GM21367 (cell line): ENCODE measurements around the gene KLHL15.

Source experiments
- ATAC-seq: cut with Tn5 transposase; IDR thresholded peaks from one replicate; pipeline ENCODE4 v1.9.1; 2021; ENCODE audit not compliant: unreplicated experiment

Gene KLHL15

DNA sequence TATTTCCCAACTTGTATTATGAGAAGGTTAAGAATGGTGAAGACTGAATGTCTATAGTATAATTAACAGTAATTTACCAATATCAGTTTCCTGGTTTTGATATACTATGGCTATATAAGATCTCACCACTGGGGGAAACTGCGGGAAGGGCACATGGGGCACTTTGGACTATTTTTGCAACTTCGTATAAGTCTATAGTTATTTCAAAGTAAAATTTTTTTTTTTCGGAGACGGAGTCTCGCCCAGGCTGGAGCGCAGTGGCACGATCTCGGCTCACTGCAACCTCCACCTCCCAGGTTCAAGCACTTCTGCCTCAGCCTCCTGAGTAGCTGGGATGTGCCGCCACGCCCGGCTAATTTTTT lies 73.1 kb downstream of the KLHL15 start:
- no peak for ATAC-seq

DNA sequence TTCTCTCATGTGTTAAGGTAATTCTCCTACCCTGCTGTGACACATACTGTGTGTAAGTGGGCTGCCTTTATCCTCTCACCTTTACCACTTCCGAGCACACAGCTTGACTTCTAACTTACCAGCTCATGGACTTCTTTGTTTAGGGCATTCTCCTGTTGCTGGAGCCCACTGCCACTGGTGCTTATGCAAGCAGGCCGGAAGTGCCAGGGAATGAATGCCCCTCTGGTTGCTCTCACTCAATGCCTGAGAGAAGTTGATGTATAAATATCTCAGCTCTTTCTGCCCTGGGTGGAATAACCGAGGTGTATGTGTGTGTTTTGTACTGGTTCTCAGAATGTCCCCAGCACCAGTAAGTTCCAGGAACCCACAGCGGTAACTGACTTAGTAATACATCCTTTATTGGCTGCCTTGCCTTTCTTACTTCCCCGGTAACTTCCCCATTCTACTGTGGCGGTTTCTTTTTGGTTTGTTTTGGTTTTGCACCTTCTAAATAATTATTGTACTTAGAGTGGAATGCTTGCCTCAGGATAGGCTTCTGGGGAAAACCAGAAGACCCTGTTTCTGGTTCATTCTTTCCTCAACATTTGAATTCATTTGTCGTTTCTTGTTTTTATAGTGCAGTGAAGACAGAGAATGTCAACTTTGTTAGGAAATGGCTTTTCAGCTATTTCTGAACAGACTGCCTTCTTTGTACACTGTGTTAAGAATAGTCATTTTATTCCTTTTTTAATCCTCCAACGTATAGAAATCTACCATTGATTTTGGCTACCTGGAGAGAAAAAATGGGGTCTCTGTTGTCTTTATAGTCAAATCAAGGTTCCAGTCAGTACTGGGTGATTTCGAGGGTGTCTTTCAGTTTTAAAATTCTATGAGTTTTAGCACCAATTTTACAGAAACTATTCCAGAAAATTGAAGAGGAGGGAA lies 73.7 kb downstream of the KLHL15 start:
- peak; percentile 90 for ATAC-seq

DNA sequence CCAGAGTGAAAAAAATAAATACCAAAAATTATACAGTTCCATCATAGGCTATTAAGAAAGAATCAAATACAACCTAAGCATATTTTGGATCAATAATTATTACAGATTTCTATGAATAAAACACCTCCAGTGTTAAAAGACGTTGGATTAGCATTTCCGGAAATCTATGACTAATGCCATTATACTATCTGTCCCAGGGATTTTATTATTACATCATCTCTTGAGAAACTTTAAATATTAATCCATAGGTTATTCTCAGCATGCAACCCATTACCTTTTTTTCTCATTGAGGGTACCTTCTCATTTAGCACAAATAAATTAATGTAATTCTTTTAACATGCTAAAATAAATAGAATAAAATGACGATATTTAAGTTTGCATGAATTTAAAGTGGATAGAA lies 74.6 kb downstream of the KLHL15 start:
- no peak for ATAC-seq

DNA sequence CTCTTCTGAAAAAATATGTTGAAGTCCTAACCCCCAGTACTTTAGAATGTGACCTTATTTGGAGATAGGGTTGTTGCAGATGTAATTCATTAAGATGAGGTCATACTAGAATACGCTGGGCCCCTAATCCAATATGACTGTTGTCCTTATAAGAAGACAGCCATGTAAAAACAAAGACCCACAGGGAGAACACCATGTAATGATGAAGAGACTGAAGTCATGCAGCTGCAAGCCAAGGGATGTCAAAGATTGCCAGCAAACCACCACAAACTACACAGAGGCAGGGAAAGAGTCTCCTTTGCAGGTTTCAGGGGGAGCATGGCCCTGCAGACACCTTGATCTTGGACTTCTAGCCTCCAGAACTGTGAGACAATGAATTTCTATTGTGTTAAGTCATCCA lies 81.8 kb downstream of the KLHL15 start:
- no peak for ATAC-seq

DNA sequence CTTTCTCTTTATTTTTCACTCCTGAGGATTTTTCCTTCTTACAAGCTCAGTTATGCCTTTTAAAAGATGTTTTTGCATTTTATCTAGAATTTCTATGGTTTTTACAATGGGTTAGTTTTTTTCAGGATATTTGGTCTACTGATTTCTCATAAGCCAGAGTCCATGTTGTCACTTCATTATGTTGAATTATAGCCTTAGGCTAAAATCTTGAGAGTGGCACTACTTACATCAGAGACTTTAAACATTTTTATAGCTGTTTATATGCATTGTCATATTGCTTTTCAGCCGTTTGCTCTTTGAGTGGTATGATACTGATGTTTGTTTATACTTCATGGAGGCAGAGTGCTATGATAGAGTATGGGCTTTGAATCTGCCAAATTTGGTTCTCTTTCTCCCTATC lies 82.8 kb downstream of the KLHL15 start:
- ATAC-seq = no peak

DNA sequence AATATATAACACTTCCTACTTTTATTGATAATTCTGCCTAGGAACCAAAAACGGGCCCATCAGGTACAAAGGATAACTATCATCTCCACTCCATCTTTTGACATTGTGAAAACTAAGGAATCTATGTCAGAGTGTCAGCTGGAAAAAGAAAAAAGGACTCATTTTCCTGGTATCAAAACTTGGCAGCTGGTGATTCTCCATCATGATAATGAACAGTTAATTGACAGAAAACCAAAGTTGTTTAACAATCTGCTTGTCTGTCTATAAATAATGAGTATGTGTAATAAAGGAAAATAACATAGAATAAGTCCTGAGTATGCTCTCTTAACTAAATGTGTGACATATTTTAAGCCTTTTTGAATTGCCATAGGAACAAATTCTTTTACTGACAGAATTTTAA lies 87.8 kb downstream of the KLHL15 start:
- no peak for ATAC-seq

DNA sequence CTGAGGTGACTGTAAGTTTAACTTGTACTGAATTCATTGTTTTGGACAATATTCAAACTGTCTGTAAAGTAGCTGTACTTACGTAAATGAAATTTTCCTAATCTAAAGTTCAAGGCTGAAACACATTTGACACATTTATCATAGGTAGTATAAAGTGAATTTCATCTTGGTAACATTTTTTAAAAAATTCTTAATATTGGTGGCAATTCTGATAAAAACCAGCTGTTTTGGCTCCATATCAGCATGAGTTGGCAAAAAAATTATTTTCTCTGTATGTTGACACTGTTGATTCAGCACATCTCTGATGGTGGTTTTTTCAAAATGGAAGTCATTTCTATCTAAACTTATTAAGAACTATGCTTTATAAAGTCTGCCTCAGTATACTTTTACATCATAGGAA lies 88.3 kb downstream of the KLHL15 start:
- no peak for ATAC-seq

DNA sequence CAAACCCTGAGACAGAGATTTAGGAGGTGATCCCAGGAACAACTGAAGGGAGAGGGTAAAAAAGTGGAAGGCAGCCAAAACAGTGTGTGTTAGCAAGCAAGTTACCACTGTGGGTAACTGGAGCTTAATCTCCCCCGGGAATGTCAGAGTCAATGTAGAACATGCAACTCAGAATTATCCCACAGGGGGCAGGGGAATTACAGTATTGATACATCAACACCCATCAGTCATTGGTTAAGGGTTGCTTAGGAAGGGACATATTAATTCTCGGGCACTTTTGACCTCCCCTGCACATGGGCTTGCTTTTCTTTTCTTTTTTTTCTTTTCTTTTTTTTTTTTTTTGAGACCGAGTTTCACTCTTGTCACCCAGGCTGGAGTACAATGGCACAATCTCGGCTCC lies 89.9 kb downstream of the KLHL15 start:
- no peak for ATAC-seq

DNA sequence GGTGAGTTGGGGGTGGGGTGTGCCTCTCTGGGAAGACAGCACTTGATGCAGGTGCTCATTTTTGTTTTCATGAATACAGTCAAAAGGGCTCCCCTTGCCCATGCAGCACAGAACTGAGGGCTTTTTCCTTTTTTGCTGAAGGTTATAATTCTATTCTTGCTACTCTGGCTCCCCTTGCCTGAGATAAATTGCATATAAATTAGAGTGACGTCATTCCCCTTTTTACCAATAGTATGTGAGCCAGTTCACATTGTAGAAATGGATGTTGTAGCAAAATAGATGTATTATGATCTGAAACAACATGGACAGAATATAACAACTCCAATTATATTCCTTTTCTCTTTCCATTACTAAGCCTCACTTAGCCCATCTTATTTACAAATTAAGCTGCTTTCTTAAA lies 90.8 kb downstream of the KLHL15 start:
- ATAC-seq = no peak

DNA sequence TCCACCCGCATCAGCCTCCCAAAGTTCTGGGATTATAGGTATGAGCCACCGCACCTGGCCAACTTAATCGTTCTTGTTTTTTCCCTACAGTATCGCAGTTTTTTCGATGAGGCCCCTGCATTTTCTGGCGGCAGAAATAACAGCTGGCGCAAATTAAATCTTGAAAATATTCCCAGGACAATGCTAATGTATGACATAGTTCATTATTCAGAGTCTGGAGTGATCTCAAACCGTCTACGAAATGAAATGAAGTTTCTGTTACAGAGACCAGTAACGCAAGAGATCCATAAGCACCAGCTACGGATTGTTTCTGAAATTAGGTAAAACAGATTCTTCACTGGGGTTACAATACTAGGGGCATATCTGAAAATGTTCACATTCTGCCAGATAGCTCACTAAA lies 91.9 kb downstream of the KLHL15 start:
- no peak for ATAC-seq
